ENCODE results near the gene OLFM1.

DNA sequence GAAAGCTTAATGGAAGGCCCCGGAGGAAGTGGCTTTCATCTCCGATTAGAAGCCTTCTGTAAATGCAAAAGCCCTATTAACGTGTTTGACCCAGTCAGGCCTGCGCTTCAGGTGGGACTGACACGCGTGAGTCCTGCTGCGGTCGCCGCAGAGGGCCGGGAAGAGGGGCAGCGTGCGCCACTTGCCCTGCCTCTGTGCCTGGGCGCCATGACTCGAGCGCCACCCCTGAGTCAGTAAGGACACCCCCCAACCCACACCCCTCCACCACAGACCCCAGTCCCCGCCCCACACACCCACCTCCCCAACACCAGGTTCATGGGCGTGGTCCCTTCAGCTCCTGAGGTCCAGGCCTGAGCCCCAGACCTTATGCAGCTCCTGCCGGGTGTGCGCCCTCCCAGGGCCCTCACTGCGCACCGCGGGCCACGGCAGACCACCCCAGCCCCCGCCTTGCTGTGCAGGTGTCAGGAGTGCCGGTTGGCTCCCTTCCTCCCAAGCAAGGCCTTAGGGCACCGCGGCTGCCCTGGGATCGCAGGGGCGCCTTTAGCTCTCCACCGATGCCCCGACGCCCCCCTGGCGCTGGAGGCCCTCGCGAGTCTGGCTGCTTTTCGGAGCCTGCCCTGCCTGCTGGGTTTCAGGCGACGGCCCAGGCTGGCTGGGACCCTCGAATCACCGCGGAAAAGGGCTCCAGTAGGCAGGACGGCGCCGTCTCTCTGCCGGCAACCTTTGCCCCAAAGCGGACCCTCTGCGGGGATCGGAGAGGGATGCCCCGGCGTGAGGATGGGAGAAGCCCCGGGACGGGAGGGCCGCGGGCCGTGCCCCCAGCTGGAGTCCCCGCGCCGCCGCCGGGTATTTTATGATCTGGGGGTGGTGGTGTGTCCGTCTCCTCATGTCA lies 625 bp upstream of the OLFM1 start:
- TF ChIP-seq YY1 (IDR thresholded peaks at IDR 0.05; ENCODE audit: insufficient read depth, insufficient read length): no peak
- TF ChIP-seq SUZ12 (IDR thresholded peaks at IDR 0.05; ENCODE audit: extremely low read depth, insufficient read depth, insufficient read length): no peak

Measured in NT2/D1 (cell line).